Measurements from ENCODE around the gene AKR1D1.

The AKR1D1 gene

DNA sequence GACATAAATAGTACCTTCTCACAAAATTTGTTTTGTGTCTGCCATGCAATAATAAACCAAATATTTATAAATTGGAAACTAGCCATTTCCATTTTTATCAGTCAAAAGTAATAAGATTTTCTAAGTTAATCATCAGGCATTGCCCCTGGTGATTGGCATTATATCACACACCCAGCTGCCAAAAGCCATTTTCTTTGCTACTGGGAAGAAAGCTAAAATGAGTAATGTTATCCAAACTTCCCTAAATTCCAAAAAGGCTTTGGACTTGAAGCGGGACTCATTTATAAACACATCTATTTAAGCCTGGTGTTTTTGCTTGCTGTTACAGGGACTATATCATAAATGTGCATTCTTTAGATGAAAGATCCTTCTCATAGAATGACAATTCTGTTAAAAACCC is 86.0 kb downstream of the AKR1D1 start:
- DNase-seq (ENCODE audit: low spot score): no peak
- no peak for FAIRE-seq

DNA sequence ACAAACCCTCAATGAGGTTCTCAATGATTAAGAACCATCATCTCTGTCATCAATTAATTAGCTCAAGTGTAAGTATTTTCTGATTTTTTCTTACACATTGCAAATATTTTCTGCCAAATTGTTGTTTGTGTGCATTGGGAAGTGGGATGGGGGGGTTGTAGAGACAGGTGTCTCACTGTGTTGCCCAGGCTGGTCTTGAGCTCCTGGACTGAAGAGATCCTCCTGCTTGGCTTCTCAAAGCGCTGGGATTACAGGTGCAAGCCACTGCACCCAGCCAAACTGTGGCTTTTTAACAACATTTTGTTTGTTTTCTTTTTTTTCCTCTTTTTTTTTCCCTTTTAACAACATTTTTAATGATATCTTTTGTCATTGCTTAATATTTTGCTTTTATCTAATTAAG is 87.5 kb downstream of the AKR1D1 start:
- no peak for DNase-seq (ENCODE audit: low spot score)
- no peak for FAIRE-seq

GRCh38 chr7:138164804-138165203 is 88.5 kb downstream of the AKR1D1 start:
- no peak for FAIRE-seq

GRCh38 chr7:138166681-138167080 is 90.4 kb downstream of the AKR1D1 start:
- no peak for FAIRE-seq
- no peak for DNase-seq (ENCODE audit: low spot score)

More at GRCh38 chr7:138164804-138165203, 88.5 kb downstream of the AKR1D1 start:
- DNase-seq (ENCODE audit: low spot score): no peak

DNA sequence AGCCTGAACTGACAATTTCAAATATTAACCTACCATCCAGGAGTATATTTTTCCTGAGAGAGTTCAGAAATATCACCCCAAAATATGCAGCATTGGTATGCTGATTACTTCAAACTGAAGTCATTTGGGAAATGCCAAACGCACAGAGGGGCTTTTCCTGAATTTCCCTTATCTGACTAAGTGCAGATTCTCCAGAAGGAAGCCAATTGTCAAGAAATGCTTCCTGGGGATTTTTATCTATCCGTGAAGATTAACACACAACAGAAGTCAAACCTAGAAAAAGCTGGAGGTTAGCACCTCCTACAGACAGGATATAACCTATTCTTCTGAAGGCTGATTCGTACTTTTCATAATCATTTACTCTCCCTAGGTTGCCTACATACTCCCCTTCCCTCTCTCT is 91.0 kb downstream of the AKR1D1 start:
- no peak for DNase-seq (ENCODE audit: low spot score)

DNA sequence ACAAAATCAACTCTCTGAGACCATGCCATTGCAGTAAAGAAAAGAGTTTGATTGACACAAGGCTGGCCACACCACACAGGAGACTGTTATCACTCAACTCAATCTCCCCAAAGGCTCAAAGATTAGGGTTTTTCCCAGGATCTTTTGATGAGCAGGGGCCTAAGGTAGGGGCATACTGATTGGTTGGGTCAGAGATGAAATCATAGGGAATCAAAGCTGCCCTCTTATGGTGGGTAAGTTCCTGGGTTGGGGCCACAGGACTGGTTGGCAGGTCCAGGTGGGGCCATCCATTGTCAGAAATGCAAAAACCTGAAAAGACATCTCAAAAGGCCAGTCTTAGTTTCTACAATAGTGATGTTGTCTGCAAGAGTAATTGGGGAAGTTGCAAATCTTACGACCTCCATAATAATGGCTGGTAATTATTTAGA is 91.6 kb downstream of the AKR1D1 start:
- FAIRE-seq (no peak), DNase-seq (ENCODE audit: low spot score) (no peak)

More for the DNA sequence above, 91.0 kb downstream of the AKR1D1 start:
- no peak for FAIRE-seq

Measured in urothelium cell line (cell line).